SK-N-SH treated with all-trans-retinoic acid at 6 μM for 48 hours (cell line): ENCODE data around the gene PAQR8.

Source experiments
- ATAC-seq: fragments of 200-7000 bp; cut with Tn5 transposase; 3 replicates; pipeline ENCODE4 v1.9.1; 2020; ENCODE audit warnings: mild to moderate bottlenecking, moderate library complexity
- ARNTL ChIP-seq: fragments of 450-650 bp; formaldehyde crosslinking; IDR thresholded peaks from 2 replicates; pipeline ENCODE4 v1.5.0; 2020; ENCODE audit warnings: low read depth, mild to moderate bottlenecking, moderate library complexity, borderline replicate concordance
- BACH2 ChIP-seq: fragments of 250-450 bp; sonication (Bioruptor Pico); IDR thresholded peaks from 2 replicates; pipeline ENCODE4 v1.9.0; 2021; ENCODE audit warnings: mild to moderate bottlenecking, borderline replicate concordance
- CSDC2 ChIP-seq: fragments of 250-450 bp; sonication (Bioruptor Pico); IDR thresholded peaks from 2 replicates; pipeline ENCODE4 v1.5.0; 2020; ENCODE audit warnings: mild to moderate bottlenecking, moderate library complexity
- CSRNP3 ChIP-seq: fragments of 250-450 bp; sonication (Bioruptor Pico); IDR thresholded peaks from 2 replicates; pipeline ENCODE4 v1.5.1; 2021; ENCODE audit warnings: mild to moderate bottlenecking, moderate library complexity
- ESRRG ChIP-seq: fragments of 250-450 bp; sonication (Bioruptor Pico); IDR thresholded peaks from 2 replicates; pipeline ENCODE4 v1.6.1; 2021; ENCODE audit warnings: mild to moderate bottlenecking
- GLIS3 ChIP-seq: fragments of 250-450 bp; sonication (Bioruptor Pico); IDR thresholded peaks from 2 replicates; pipeline ENCODE4 v1.5.0; 2020; ENCODE audit warnings: mild to moderate bottlenecking, moderate library complexity
- ISL1 ChIP-seq: fragments of 250-450 bp; sonication (Bioruptor Pico); IDR thresholded peaks from 2 replicates; pipeline ENCODE4 v2.1.2; 2022; ENCODE audit warnings: mild to moderate bottlenecking, moderate library complexity
- OSR1 ChIP-seq: fragments of 250-450 bp; sonication (Bioruptor Pico); IDR thresholded peaks from 2 replicates; pipeline ENCODE4 v1.8.0; 2022; ENCODE audit warnings: moderate library complexity, mild to moderate bottlenecking, inconsistent platforms
- PATZ1 ChIP-seq: fragments of 250-450 bp; sonication (Bioruptor Pico); IDR thresholded peaks from 2 replicates; pipeline ENCODE4 v1.8.0; 2020; ENCODE audit warnings: mild to moderate bottlenecking, moderate library complexity, borderline replicate concordance
- PPARA ChIP-seq: fragments of 250-450 bp; sonication (Bioruptor Pico); IDR thresholded peaks from 2 replicates; pipeline ENCODE4 v1.5.0; 2020; ENCODE audit warnings: mild to moderate bottlenecking, borderline replicate concordance
- RARB ChIP-seq: fragments of 250-450 bp; sonication (Bioruptor Pico); IDR thresholded peaks from 2 replicates; pipeline ENCODE4 v1.8.0; 2021; ENCODE audit warnings: mild to moderate bottlenecking, moderate library complexity
- SNAI2 ChIP-seq: fragments of 250-450 bp; sonication (Bioruptor Pico); IDR thresholded peaks from 2 replicates; pipeline ENCODE4 v1.5.0; 2020; ENCODE audit warnings: mild to moderate bottlenecking, moderate library complexity
- TOX ChIP-seq: fragments of 250-450 bp; sonication (Bioruptor Pico); IDR thresholded peaks from 2 replicates; pipeline ENCODE4 v1.8.0; 2021; ENCODE audit warnings: mild to moderate bottlenecking, moderate library complexity, borderline replicate concordance
- ZC3H10 ChIP-seq: fragments of 250-450 bp; sonication (Bioruptor Pico); IDR thresholded peaks from 2 replicates; pipeline ENCODE4 v1.5.1; 2021; ENCODE audit warnings: mild to moderate bottlenecking, moderate library complexity
- ZFP30 ChIP-seq: fragments of 450-650 bp; formaldehyde crosslinking; IDR thresholded peaks from 2 replicates; pipeline ENCODE4 v1.5.0; 2022; ENCODE audit warnings: mild to moderate bottlenecking, moderate library complexity
- ZNF565 ChIP-seq: fragments of 450-650 bp; formaldehyde crosslinking; conservative IDR thresholded peaks from 2 replicates; pipeline ENCODE4 v1.5.0; 2020; ENCODE audit warnings: low read depth, mild to moderate bottlenecking, moderate library complexity
- ZNF70 ChIP-seq: fragments of 450-650 bp; formaldehyde crosslinking; IDR thresholded peaks from 2 replicates; pipeline ENCODE4 v1.5.0; 2020; ENCODE audit warnings: mild to moderate bottlenecking, moderate library complexity
- ZNF8 ChIP-seq: fragments of 450-650 bp; formaldehyde crosslinking; IDR thresholded peaks from 2 replicates; pipeline ENCODE4 v1.5.0; 2020; ENCODE audit warnings: mild to moderate bottlenecking, moderate library complexity
- TF ChIP-seq, protein P1 (sequence below): fragments of 250-450 bp; sonication (Bioruptor Pico); IDR thresholded peaks from 2 replicates; pipeline ENCODE4 v1.8.0; 2021; ENCODE audit warnings: low read depth, mild to moderate bottlenecking, moderate library complexity, borderline replicate concordance
- TF ChIP-seq, protein P2 (sequence below): fragments of 250-450 bp; sonication (Bioruptor Pico); IDR thresholded peaks from 2 replicates; pipeline ENCODE4 v1.5.0; 2020; ENCODE audit warnings: mild to moderate bottlenecking, moderate library complexity
- TF ChIP-seq, protein P3 (sequence below): fragments of 250-450 bp; sonication (Bioruptor Pico); IDR thresholded peaks from 2 replicates; pipeline ENCODE4 v1.5.1; 2020; ENCODE audit warnings: low read depth, mild to moderate bottlenecking, moderate library complexity

Gene PAQR8

DNA sequence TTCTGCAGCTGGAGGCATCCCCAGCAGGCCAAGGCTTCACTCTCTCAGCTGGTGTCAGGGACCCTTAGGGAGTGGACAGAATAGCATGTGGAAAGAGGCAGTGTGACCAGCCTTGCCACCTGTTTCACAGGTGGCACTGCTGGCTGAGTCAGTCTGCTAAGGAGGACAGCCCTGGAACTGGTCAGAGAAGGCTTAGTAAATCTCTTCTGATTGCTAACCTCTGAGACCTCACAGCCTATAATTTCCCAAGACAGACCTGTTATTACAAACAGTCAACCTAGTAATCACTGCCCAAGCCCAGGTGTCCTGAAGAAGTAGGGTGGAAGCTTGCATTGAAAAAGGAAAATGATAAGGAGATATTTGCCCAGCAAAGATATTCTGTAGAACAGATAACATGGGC is 26.4 kb upstream of the PAQR8 start:
- ATAC-seq = no peak
- TF ChIP-seq, protein P1, sequence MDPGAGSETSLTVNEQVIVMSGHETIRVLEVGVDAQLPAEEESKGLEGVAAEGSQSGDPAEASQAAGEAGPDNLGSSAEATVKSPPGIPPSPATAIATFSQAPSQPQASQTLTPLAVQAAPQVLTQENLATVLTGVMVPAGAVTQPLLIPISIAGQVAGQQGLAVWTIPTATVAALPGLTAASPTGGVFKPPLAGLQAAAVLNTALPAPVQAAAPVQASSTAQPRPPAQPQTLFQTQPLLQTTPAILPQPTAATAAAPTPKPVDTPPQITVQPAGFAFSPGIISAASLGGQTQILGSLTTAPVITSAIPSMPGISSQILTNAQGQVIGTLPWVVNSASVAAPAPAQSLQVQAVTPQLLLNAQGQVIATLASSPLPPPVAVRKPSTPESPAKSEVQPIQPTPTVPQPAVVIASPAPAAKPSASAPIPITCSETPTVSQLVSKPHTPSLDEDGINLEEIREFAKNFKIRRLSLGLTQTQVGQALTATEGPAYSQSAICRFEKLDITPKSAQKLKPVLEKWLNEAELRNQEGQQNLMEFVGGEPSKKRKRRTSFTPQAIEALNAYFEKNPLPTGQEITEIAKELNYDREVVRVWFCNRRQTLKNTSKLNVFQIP (CRISPR knock-in tag) = no peak
- no peak for TF ChIP-seq GLIS3 (CRISPR knock-in tag)
- no peak for TF ChIP-seq ZNF70
- TF ChIP-seq ZFP30 (CRISPR knock-in tag) = no peak
- no peak for TF ChIP-seq ZNF565 (CRISPR knock-in tag)
- TF ChIP-seq CSRNP3 (CRISPR knock-in tag) = no peak
- TF ChIP-seq PPARA (CRISPR knock-in tag) = no peak
- no peak for TF ChIP-seq ZNF8 (CRISPR knock-in tag)
- TF ChIP-seq CSDC2 = no peak
- no peak for TF ChIP-seq ISL1 (CRISPR knock-in tag)

DNA sequence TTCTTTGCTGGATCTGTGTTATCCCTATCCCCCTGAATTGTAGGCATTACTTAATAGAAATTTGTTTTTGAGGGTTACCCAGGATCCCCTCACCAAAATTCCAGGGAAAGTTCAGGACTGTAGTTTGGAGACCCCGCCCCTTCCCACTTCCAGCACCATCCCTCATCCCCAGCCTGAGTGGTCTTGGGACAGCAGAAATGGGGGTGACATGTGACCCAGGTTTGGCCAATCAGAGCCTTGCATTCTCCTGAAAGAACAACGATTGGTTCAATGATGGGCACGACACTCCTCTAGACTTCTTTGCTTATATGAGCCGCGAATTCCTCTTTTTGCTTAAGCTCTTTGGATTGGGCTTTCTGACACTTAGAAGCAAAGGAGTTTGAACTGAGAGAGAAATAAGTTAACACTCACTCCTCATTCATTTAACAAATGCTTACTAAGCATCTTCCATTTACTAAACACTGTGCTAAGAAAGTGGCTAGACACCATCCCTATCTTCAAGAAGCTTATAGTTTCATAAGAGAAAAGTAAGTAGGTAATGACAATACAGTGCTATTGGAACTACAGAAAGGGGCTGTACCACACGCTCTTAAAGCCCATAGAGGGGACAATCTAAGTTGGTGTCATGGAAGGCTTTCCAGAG is 24.9 kb upstream of the PAQR8 start:
- TF ChIP-seq TOX (CRISPR knock-in tag) = no peak
- TF ChIP-seq, protein P1 (CRISPR knock-in tag) = no peak
- TF ChIP-seq ISL1 (CRISPR knock-in tag) = no peak
- TF ChIP-seq, all 23 proteins: peak for 0
- no peak for ATAC-seq

GRCh38 chr6:52337633-52338290 is 24.2 kb upstream of the PAQR8 start:
- no peak for ATAC-seq
- no peak for TF ChIP-seq PATZ1 (CRISPR knock-in tag)
- no peak for TF ChIP-seq ZFP30 (CRISPR knock-in tag)
- TF ChIP-seq, all 23 proteins: peak for 0

GRCh38 chr6:52340603-52340880 is 21.4 kb upstream of the PAQR8 start:
- ATAC-seq = no peak
- TF ChIP-seq ISL1 (CRISPR knock-in tag) (no peak), CSDC2 (no peak), RARB (CRISPR knock-in tag) (no peak), TOX (CRISPR knock-in tag) (no peak), SNAI2 (CRISPR knock-in tag) (no peak), ZC3H10 (no peak), ZNF8 (CRISPR knock-in tag) (no peak), PATZ1 (CRISPR knock-in tag) (no peak), ESRRG (CRISPR knock-in tag) (no peak), PPARA (CRISPR knock-in tag) (no peak), OSR1 (CRISPR knock-in tag) (no peak), BACH2 (CRISPR knock-in tag) (no peak), ZNF565 (CRISPR knock-in tag) (no peak), ZNF70 (no peak), ARNTL (no peak)
- TF ChIP-seq, protein P2, sequence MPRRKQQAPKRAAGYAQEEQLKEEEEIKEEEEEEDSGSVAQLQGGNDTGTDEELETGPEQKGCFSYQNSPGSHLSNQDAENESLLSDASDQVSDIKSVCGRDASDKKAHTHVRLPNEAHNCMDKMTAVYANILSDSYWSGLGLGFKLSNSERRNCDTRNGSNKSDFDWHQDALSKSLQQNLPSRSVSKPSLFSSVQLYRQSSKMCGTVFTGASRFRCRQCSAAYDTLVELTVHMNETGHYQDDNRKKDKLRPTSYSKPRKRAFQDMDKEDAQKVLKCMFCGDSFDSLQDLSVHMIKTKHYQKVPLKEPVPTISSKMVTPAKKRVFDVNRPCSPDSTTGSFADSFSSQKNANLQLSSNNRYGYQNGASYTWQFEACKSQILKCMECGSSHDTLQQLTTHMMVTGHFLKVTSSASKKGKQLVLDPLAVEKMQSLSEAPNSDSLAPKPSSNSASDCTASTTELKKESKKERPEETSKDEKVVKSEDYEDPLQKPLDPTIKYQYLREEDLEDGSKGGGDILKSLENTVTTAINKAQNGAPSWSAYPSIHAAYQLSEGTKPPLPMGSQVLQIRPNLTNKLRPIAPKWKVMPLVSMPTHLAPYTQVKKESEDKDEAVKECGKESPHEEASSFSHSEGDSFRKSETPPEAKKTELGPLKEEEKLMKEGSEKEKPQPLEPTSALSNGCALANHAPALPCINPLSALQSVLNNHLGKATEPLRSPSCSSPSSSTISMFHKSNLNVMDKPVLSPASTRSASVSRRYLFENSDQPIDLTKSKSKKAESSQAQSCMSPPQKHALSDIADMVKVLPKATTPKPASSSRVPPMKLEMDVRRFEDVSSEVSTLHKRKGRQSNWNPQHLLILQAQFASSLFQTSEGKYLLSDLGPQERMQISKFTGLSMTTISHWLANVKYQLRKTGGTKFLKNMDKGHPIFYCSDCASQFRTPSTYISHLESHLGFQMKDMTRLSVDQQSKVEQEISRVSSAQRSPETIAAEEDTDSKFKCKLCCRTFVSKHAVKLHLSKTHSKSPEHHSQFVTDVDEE (CRISPR knock-in tag) = no peak
- TF ChIP-seq, protein P3, sequence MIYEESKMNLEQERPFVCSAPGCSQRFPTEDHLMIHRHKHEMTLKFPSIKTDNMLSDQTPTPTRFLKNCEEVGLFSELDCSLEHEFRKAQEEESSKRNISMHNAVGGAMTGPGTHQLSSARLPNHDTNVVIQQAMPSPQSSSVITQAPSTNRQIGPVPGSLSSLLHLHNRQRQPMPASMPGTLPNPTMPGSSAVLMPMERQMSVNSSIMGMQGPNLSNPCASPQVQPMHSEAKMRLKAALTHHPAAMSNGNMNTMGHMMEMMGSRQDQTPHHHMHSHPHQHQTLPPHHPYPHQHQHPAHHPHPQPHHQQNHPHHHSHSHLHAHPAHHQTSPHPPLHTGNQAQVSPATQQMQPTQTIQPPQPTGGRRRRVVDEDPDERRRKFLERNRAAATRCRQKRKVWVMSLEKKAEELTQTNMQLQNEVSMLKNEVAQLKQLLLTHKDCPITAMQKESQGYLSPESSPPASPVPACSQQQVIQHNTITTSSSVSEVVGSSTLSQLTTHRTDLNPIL (CRISPR knock-in tag) = no peak
